Keratinocyte (primary cell): Measurements from ENCODE around the gene KRTAP1-5. TPM values are rescaled to one million over a fixed set of nuclear protein-coding genes. Genes with fewer than 3 reads are reported as not detected.

Experiments used
- DNase-seq: peaks from one replicate; pipeline ENCODE4 v3.0.0-alpha.2; 2011; ENCODE audit warnings: low read depth, missing footprints, low spot score
- FAIRE-seq: peaks from 2 replicates; lab custom pipeline; 2011; peaks lifted over from hg19 to GRCh38; lab: Jason Lieb, UNC
- H2AFZ ChIP-seq: 2 replicates; pipeline ENCODE4 v1.6.0; 2012; ENCODE audit warnings: low read length, control low read depth, inconsistent platforms; ENCODE audit not compliant: control insufficient read depth
- H3K27ac ChIP-seq: 2 replicates; pipeline ENCODE4 v1.5.1; 2011; ENCODE audit warnings: low read length; ENCODE audit not compliant: control insufficient read depth, insufficient read depth
- H3K27me3 ChIP-seq: 3 replicates; pipeline ENCODE4 v1.6.0; 2011; ENCODE audit warnings: low read length; ENCODE audit not compliant: control insufficient read depth, insufficient read depth; ENCODE audit errors: extremely low read depth
- H3K36me3 ChIP-seq, 2 experiments: 2 replicates in 1 of 2; 3 replicates in 1 of 2; pipeline ENCODE4 v1.5.1; 2011; ENCODE audit warnings: low read length in 2 of 2, mild to moderate bottlenecking in 1 of 2; ENCODE audit not compliant: control insufficient read depth in 2 of 2, insufficient read depth in 2 of 2; ENCODE audit errors: extremely low read depth in 1 of 2
- H3K4me1 ChIP-seq: 3 replicates; pipeline ENCODE4 v1.5.1; 2011; ENCODE audit warnings: low read length; ENCODE audit not compliant: control insufficient read depth, insufficient read depth; ENCODE audit errors: extremely low read depth
- H3K4me2 ChIP-seq: 3 replicates; pipeline ENCODE4 v1.6.0; 2011; ENCODE audit warnings: low read depth, low read length; ENCODE audit not compliant: control insufficient read depth, insufficient read depth; ENCODE audit errors: extremely low read depth
- H3K4me3 ChIP-seq, 3 experiments: fragments of 200-600 bp in 1 of 3; sonication (generic) in 1 of 3; 2 replicates in 2 of 3; 3 replicates in 1 of 3; pipeline ENCODE4 v1.5.1; 2011 to 2016; ENCODE audit warnings: low read length in 3 of 3, mild to moderate bottlenecking in 3 of 3, control low read depth in 2 of 3, inconsistent platforms in 1 of 3, low read depth in 1 of 3, mixed read lengths in 1 of 3, mixed run types in 1 of 3, moderate library complexity in 1 of 3; ENCODE audit not compliant: control insufficient read depth in 2 of 3, insufficient read depth in 2 of 3; ENCODE audit errors: extremely low read depth in 1 of 3
- H3K79me2 ChIP-seq: 2 replicates; pipeline ENCODE4 v1.6.0; 2012; ENCODE audit warnings: low read length; ENCODE audit not compliant: control insufficient read depth, insufficient read depth
- H3K9ac ChIP-seq: 3 replicates; pipeline ENCODE4 v1.6.0; 2011; ENCODE audit warnings: low read length; ENCODE audit not compliant: control insufficient read depth, insufficient read depth; ENCODE audit errors: extremely low read depth
- H3K9me1 ChIP-seq: 3 replicates; pipeline ENCODE4 v1.6.0; 2011; ENCODE audit warnings: low read length; ENCODE audit not compliant: control insufficient read depth, insufficient read depth; ENCODE audit errors: extremely low read depth
- H3K9me3 ChIP-seq: 2 replicates; pipeline ENCODE4 v1.5.1; 2012; ENCODE audit warnings: low read depth, low read length; ENCODE audit not compliant: control insufficient read depth
- H4K20me1 ChIP-seq: 3 replicates; pipeline ENCODE4 v1.6.0; 2011; ENCODE audit warnings: low read length; ENCODE audit not compliant: control insufficient read depth, insufficient read depth; ENCODE audit errors: extremely low read depth
- EZH2 ChIP-seq: IDR thresholded peaks from one replicate; pipeline ENCODE4 v1.6.1; 2012; ENCODE audit warnings: inconsistent platforms, mild to moderate bottlenecking, low read length, moderate library complexity
- dilution Hi-C: fragments of 300-500 bp; cut with MboI; formaldehyde crosslinking; loops from one replicate; pipeline ENCODE4 v1.7.0; 2020; ENCODE audit warnings: low sequenced_read_pairs; ENCODE audit not compliant: extremely low pct_ligation_motif_present
- polyA plus RNA-seq, 5 experiments: library from polyadenylated mRNA; depleted of rRNA in 3 of 5; stranded (reverse) in 3 of 5; stranded (forward) in 1 of 5; unstranded in 1 of 5; fragments of >200 nt; gene quantifications; 1 replicate in 1 of 5; 2 replicates in 3 of 5; 3 replicates in 1 of 5; pipeline versions ENCODE4 v1.2.1 to v1.2.3, GENCODE V29; 2011 to 2012; ENCODE audit warnings: missing spikeins in 2 of 5, low read depth in 1 of 5, low replicate concordance in 1 of 5
- TF ChIP-seq, protein P1 (sequence below), 3 experiments: IDR thresholded peaks in 1 of 3; conservative IDR thresholded peaks in 1 of 3; optimal IDR thresholded peaks in 1 of 3; 2 replicates in 2 of 3; 3 replicates in 1 of 3; pipeline versions ENCODE3 to v1.5.1; 2011; ENCODE audit warnings: low read length in 3 of 3, mild to moderate bottlenecking in 3 of 3, moderate library complexity in 2 of 3, control low read depth in 1 of 3, inconsistent platforms in 1 of 3; ENCODE audit not compliant: insufficient read depth in 2 of 3; ENCODE audit errors: extremely low read depth in 1 of 3

The KRTAP1-5 gene
- polyA plus RNA-seq, 1 donor (not counting 4 experiments of a cell fraction or from before 2014, with no cell fraction given): 0.08 TPM

DNA sequence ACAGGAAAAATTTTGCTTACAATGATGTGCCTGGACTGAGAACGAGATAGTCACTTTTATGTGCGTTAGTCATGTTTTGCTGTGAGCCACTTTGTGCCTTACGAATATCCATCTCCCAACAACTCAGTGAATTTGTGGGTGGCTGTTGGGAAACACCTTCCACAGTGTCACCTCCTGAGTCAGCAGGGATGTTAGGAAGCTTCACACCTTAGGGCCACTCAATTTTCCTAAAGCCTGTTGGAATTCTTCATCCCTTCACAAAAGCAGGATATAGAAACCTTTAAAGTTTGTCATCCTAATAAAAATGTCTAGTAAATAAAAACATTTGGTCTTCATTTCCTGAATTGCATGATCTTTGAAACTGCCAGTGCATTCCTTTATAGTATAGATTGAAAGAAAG is 13.8 kb downstream of the KRTAP1-5 start:
- Histone ChIP-seq H3K4me3 (no peak overlapping the region), H3K27ac (no peak overlapping the region), H3K79me2 (no peaks in the 10 kb centered on the region), H3K36me3 (no peaks in the 10 kb centered on the region), H2AFZ (no peak overlapping the region), H3K27me3 (no peaks in the 10 kb centered on the region), H3K9ac (no peak overlapping the region), H3K4me1 (no peaks in the 10 kb centered on the region), H3K9me1 (no peaks in the 10 kb centered on the region), H4K20me1 (no peaks in the 10 kb centered on the region), H3K9me3 (no peaks in the 10 kb centered on the region), H3K4me2 (no peak overlapping the region)
- DNase-seq: no peak
- no peak for FAIRE-seq
- TF ChIP-seq, protein P1, sequence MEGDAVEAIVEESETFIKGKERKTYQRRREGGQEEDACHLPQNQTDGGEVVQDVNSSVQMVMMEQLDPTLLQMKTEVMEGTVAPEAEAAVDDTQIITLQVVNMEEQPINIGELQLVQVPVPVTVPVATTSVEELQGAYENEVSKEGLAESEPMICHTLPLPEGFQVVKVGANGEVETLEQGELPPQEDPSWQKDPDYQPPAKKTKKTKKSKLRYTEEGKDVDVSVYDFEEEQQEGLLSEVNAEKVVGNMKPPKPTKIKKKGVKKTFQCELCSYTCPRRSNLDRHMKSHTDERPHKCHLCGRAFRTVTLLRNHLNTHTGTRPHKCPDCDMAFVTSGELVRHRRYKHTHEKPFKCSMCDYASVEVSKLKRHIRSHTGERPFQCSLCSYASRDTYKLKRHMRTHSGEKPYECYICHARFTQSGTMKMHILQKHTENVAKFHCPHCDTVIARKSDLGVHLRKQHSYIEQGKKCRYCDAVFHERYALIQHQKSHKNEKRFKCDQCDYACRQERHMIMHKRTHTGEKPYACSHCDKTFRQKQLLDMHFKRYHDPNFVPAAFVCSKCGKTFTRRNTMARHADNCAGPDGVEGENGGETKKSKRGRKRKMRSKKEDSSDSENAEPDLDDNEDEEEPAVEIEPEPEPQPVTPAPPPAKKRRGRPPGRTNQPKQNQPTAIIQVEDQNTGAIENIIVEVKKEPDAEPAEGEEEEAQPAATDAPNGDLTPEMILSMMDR (optimal IDR thresholded peaks at IDR 0.05 in 1 of 3, IDR thresholded peaks at IDR 0.05 in 1 of 3, conservative IDR thresholded peaks at IDR 0.05 in 1 of 3; ENCODE audit: extremely low read depth in 1 of 3, insufficient read depth in 2 of 3, low read length in 3 of 3): no peak
- no peak for TF ChIP-seq EZH2
- dilution Hi-C loops: no loop called here

DNA sequence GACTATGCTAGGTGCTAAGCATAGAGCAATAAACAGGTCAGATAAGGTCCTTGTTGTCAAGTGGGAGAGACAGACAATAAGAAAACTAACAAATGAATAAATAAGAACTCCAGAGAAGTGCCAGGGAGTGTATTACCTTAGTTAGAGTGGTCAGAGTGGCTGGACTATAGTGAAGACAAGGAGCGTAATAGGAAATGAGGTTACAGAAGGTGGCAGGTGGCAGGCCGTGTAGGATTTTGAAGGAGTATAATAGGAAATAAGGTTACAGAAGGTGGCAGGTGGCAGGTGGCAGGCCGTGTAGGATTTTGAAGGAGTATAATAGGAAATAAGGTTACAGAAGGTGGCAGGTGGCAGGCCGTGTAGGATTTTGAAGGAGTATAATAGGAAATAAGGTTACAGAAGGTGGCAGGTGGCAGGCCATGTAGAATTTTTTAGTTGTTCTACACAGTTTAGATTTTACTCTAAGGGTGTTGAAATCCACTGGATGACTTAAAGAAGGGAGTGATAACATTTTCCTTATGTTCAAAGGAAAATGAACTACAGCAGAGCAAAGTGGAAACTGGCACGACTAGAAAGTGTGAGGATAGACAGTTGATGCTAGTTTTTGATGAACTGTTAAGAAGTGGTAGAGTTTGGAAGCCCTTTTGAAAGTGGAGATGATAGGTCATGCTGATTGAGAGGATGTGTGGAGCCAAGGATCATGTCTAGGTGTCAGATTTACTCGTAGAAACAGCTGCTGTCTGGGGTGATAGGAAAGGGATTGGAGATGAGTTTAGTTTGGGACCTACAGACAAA is 14.5 kb downstream of the KRTAP1-5 start:
- TF ChIP-seq, protein P1 (optimal IDR thresholded peaks at IDR 0.05 in 1 of 3, IDR thresholded peaks at IDR 0.05 in 1 of 3, conservative IDR thresholded peaks at IDR 0.05 in 1 of 3; ENCODE audit: extremely low read depth in 1 of 3, insufficient read depth in 2 of 3, low read length in 3 of 3): no peak
- no peak for TF ChIP-seq EZH2
- Histone ChIP-seq H2AFZ (no peak overlapping the region), H3K4me2 (no peak overlapping the region), H3K27ac (no peak overlapping the region), H3K9me1 (no peaks in the 10 kb centered on the region), H3K36me3 (no peaks in the 10 kb centered on the region), H3K9me3 (no peaks in the 10 kb centered on the region), H3K4me3 (no peak overlapping the region), H3K9ac (no peak overlapping the region), H3K79me2 (no peaks in the 10 kb centered on the region), H4K20me1 (no peaks in the 10 kb centered on the region), H3K4me1 (no peaks in the 10 kb centered on the region), H3K27me3 (no peaks in the 10 kb centered on the region)
- dilution Hi-C loops: no loop called here
- FAIRE-seq: no peak
- DNase-seq: no peak
